Measurements from ENCODE around the gene PKD1L1.

- TF ChIP-seq CTCF (IDR thresholded peaks at IDR 0.05) (no peak), POLR2A (IDR thresholded peaks at IDR 0.05) (no peak)
These were observed 121.5 kb downstream of the PKD1L1 start for GRCh38 chr7:47826754-47827153.

Data from adrenal gland (tissue), 5 donors.